HEK293 (cell line): Measurements from ENCODE around the gene PEX5L.

ENCODE experiments used
- CTCF ChIA-PET: fragments of 350-600 bp; formaldehyde crosslinking; extraction: SDS; loops from one replicate; lab custom pipeline; 2021; ENCODE audit warnings: antibody characterized with exemption; lab: Yijun Ruan, JAX
- POLR2A ChIA-PET: fragments of 300-600 bp; formaldehyde crosslinking; extraction: SDS; loops from one replicate; lab custom pipeline; 2020; ENCODE audit warnings: antibody characterized with exemption, inconsistent platforms; lab: Yijun Ruan, JAX
- H3K27ac ChIP-seq: fragments of 200-500 bp; sonication (Bioruptor generic); 2 replicates; pipeline ENCODE4 v1.5.1; 2014; ENCODE audit warnings: low read depth, low read length, control low read depth, inconsistent platforms; ENCODE audit errors: extremely low read depth
- H3K36me3 ChIP-seq, 2 experiments: fragments of 200-500 bp in 1 of 2; sonication (Bioruptor generic) in 1 of 2; 1 replicate in 1 of 2; 2 replicates in 1 of 2; pipeline ENCODE4 v1.5.1; 2014 to 2017; ENCODE audit warnings: inconsistent platforms in 2 of 2, low read length in 2 of 2; ENCODE audit not compliant: control insufficient read depth in 2 of 2, insufficient read depth in 1 of 2
- H3K4me1 ChIP-seq: fragments of 200-500 bp; sonication (Bioruptor generic); 2 replicates; pipeline ENCODE4 v1.5.1; 2014; ENCODE audit warnings: mild to moderate bottlenecking, low read length, inconsistent platforms; ENCODE audit not compliant: control insufficient read depth, insufficient read depth
- H3K4me3 ChIP-seq: 2 replicates; pipeline ENCODE4 v1.5.1; 2011; ENCODE audit warnings: low read depth, mild to moderate bottlenecking, control low read depth, low read length, moderate library complexity
- H3K9me3 ChIP-seq: fragments of 200-500 bp; sonication (Bioruptor generic); 2 replicates; pipeline ENCODE4 v1.5.1; 2014; ENCODE audit warnings: low read depth, low read length, inconsistent platforms; ENCODE audit not compliant: control insufficient read depth, insufficient read depth
- BCL11B ChIP-seq: fragments of 450-650 bp; formaldehyde crosslinking; IDR thresholded peaks from 2 replicates; pipeline ENCODE4 v1.5.1; 2016; ENCODE audit warnings: low read depth, missing biosample characterization, missing genetic modification characterization
- CTCF ChIP-seq: fragments of 450-650 bp; formaldehyde crosslinking; IDR thresholded peaks from 2 replicates; pipeline ENCODE4 v1.5.1; 2016; ENCODE audit warnings: missing biosample characterization, missing genetic modification characterization
- GLI2 ChIP-seq: fragments of 450-650 bp; formaldehyde crosslinking; IDR thresholded peaks from 2 replicates; pipeline ENCODE4; 2017; ENCODE audit warnings: missing biosample characterization, missing genetic modification characterization, low read depth, borderline replicate concordance
- OVOL3 ChIP-seq: fragments of 450-650 bp; formaldehyde crosslinking; IDR thresholded peaks from 2 replicates; pipeline ENCODE4 v1.5.1; 2016; ENCODE audit warnings: missing biosample characterization, missing genetic modification characterization
- PRDM2 ChIP-seq: fragments of 450-650 bp; formaldehyde crosslinking; IDR thresholded peaks from 2 replicates; pipeline ENCODE4 v1.5.1; 2016; ENCODE audit warnings: missing biosample characterization, missing genetic modification characterization, borderline replicate concordance
- SP2 ChIP-seq: fragments of 450-650 bp; formaldehyde crosslinking; IDR thresholded peaks from 2 replicates; pipeline ENCODE4 v1.5.1; 2016; ENCODE audit warnings: missing biosample characterization, missing genetic modification characterization
- ZNF146 ChIP-seq: fragments of 450-650 bp; formaldehyde crosslinking; IDR thresholded peaks from 2 replicates; pipeline ENCODE4 v1.5.1; 2016; ENCODE audit warnings: missing biosample characterization, missing genetic modification characterization
- ZNF174 ChIP-seq: fragments of 450-650 bp; formaldehyde crosslinking; IDR thresholded peaks from 2 replicates; pipeline ENCODE4 v1.5.0; 2017; ENCODE audit warnings: missing biosample characterization, mild to moderate bottlenecking, missing genetic modification characterization
- ZNF280D ChIP-seq: fragments of 450-650 bp; formaldehyde crosslinking; IDR thresholded peaks from 2 replicates; pipeline ENCODE4 v1.5.1; 2016; ENCODE audit warnings: missing biosample characterization, missing genetic modification characterization
- ZNF311 ChIP-seq: fragments of 450-650 bp; formaldehyde crosslinking; IDR thresholded peaks from 2 replicates; pipeline ENCODE4 v1.5.1; 2017; ENCODE audit warnings: missing biosample characterization, missing genetic modification characterization, borderline replicate concordance
- ZNF341 ChIP-seq: fragments of 450-650 bp; formaldehyde crosslinking; IDR thresholded peaks from 2 replicates; pipeline ENCODE4; 2016; ENCODE audit warnings: low read depth, missing biosample characterization, missing genetic modification characterization
- ZNF404 ChIP-seq: fragments of 450-650 bp; formaldehyde crosslinking; IDR thresholded peaks from 2 replicates; pipeline ENCODE4 v1.5.1; 2017; ENCODE audit warnings: missing biosample characterization, missing genetic modification characterization
- ZNF518A ChIP-seq: fragments of 450-650 bp; formaldehyde crosslinking; conservative IDR thresholded peaks from 2 replicates; pipeline ENCODE4 v1.5.1; 2016; ENCODE audit warnings: low read depth, missing biosample characterization, missing genetic modification characterization
- ZNF529 ChIP-seq: fragments of 450-650 bp; formaldehyde crosslinking; IDR thresholded peaks from 2 replicates; pipeline ENCODE4 v1.5.1; 2017; ENCODE audit warnings: missing genetic modification characterization, missing biosample characterization; ENCODE audit not compliant: insufficient replicate concordance
- ZSCAN5A ChIP-seq: fragments of 450-650 bp; formaldehyde crosslinking; IDR thresholded peaks from 2 replicates; pipeline ENCODE4 v1.5.1; 2016; ENCODE audit warnings: missing biosample characterization, missing genetic modification characterization

The PEX5L gene

GRCh38 chr3:179860275-179861107 is 176.2 kb downstream of the PEX5L start:
- TF ChIP-seq ZNF174 (tag by site-specific recombination): no peak
- TF ChIP-seq ZNF529 (tag by site-specific recombination): no peak
- no peak for TF ChIP-seq OVOL3 (tag by site-specific recombination)
- TF ChIP-seq ZNF146 (tag by site-specific recombination): no peak
- TF ChIP-seq CTCF: no peak
- TF ChIP-seq ZSCAN5A (tag by site-specific recombination): no peak
- TF ChIP-seq PRDM2: no peak
- no peak for TF ChIP-seq ZNF311 (tag by site-specific recombination)
- CTCF ChIA-PET: no interaction called here
- H3K4me3 ChIP-seq: no peak overlapping the region
- no peak overlapping the region for H3K27ac ChIP-seq
- no peaks in the 10 kb centered on the region for H3K4me1 ChIP-seq
- no peaks in the 10 kb centered on the region for H3K36me3 ChIP-seq
- POLR2A ChIA-PET: no interaction called here
- no peaks in the 10 kb centered on the region for H3K9me3 ChIP-seq

GRCh38 chr3:179853176-179853575 is 183.6 kb downstream of the PEX5L start:
- Histone ChIP-seq H3K4me3 (no peak overlapping the region), H3K9me3 (no peaks in the 10 kb centered on the region), H3K36me3 (no peaks in the 10 kb centered on the region), H3K4me1 (no peaks in the 10 kb centered on the region), H3K27ac (no peak overlapping the region)
- ChIA-PET CTCF (interaction anchor here (1.1 kb wide), 1 partner anchor 42 kb away, joined by 3 read pairs; no protein-coding TSS in a partner anchor), POLR2A (no interaction called here)
- TF ChIP-seq ZNF280D (tag by site-specific recombination): no peak
- TF ChIP-seq ZNF341 (tag by site-specific recombination): no peak
- TF ChIP-seq ZNF404 (tag by site-specific recombination): no peak
- no peak for TF ChIP-seq ZNF518A
- TF ChIP-seq BCL11B: no peak
- TF ChIP-seq SP2: no peak
- no peak for TF ChIP-seq GLI2 (tag by site-specific recombination)
